Fibroblast of lung (primary cell): ENCODE data around the gene IGFLR1. TPM values are rescaled to one million over a fixed set of nuclear protein-coding genes. Genes with fewer than 3 reads are reported as not detected.

Experiments
- DNase-seq, 2 donors: peaks; one replicate each; pipeline versions ENCODE4 v3.0.0 to v3.0.0-alpha.2; 2010; ENCODE audit warnings: low read depth in 2 of 2
- H2AFZ ChIP-seq: 2 replicates; pipeline ENCODE4 v1.5.1; 2012; ENCODE audit warnings: low read length, control low read depth, inconsistent platforms
- H3K27ac ChIP-seq: 2 replicates; pipeline ENCODE4 v1.5.1; 2011; ENCODE audit warnings: low read length, control low read depth; ENCODE audit not compliant: insufficient read depth
- H3K27me3 ChIP-seq: 2 replicates; pipeline ENCODE4 v1.5.1; 2011; ENCODE audit warnings: mild to moderate bottlenecking, low read length; ENCODE audit not compliant: control insufficient read depth, insufficient read depth
- H3K36me3 ChIP-seq: 2 replicates; pipeline ENCODE4 v1.5.1; 2011; ENCODE audit warnings: low read length; ENCODE audit not compliant: control insufficient read depth, insufficient read depth
- H3K4me1 ChIP-seq: 2 replicates; pipeline ENCODE4 v1.5.1; 2011; ENCODE audit warnings: low read length; ENCODE audit not compliant: control insufficient read depth, insufficient read depth; ENCODE audit errors: extremely low read depth
- H3K4me2 ChIP-seq: 2 replicates; pipeline ENCODE4 v1.5.1; 2011; ENCODE audit warnings: low read length, control low read depth; ENCODE audit not compliant: insufficient read depth; ENCODE audit errors: extremely low read depth
- H3K4me3 ChIP-seq, 4 experiments: fragments of 200-600 bp in 1 of 4; sonication (generic) in 1 of 4; replicated peaks in 1 of 4; 2 replicates each; pipeline ENCODE4 v1.5.1; 2011 to 2016; ENCODE audit warnings: low read length in 4 of 4, low read depth in 3 of 4, mild to moderate bottlenecking in 3 of 4, control low read depth in 2 of 4, inconsistent platforms in 1 of 4, mixed read lengths in 1 of 4; ENCODE audit not compliant: insufficient read depth in 1 of 4; ENCODE audit errors: control extremely low read depth in 1 of 4
- H3K79me2 ChIP-seq: 2 replicates; pipeline ENCODE4 v1.5.1; 2012; ENCODE audit warnings: mild to moderate bottlenecking, low read length, inconsistent platforms; ENCODE audit not compliant: control insufficient read depth, insufficient read depth
- H3K9ac ChIP-seq: 2 replicates; pipeline ENCODE4 v1.5.1; 2011; ENCODE audit warnings: mild to moderate bottlenecking, low read length, control low read depth; ENCODE audit not compliant: insufficient read depth
- H3K9me3 ChIP-seq: 2 replicates; pipeline ENCODE4 v1.5.1; 2012; ENCODE audit warnings: low read depth, low read length; ENCODE audit not compliant: control insufficient read depth, insufficient read depth
- H4K20me1 ChIP-seq: 2 replicates; pipeline ENCODE4 v1.5.1; 2011; ENCODE audit warnings: low read length; ENCODE audit not compliant: control insufficient read depth, insufficient read depth; ENCODE audit errors: extremely low read depth
- CTCF ChIP-seq, 2 donors: IDR thresholded peaks in 1 of 2; conservative IDR thresholded peaks in 1 of 2; 1 replicate in 1 of 2; 2 replicates in 1 of 2; pipeline ENCODE4 v1.5.1; 2011 to 2012; ENCODE audit warnings: low read length in 2 of 2, control low read depth in 1 of 2, inconsistent platforms in 1 of 2, low read depth in 1 of 2, mild to moderate bottlenecking in 1 of 2
- EZH2 ChIP-seq: IDR thresholded peaks from 2 replicates; pipeline ENCODE4 v1.5.1; 2012; ENCODE audit warnings: low read length, control low read depth, mild to moderate bottlenecking; ENCODE audit errors: missing control alignments
- polyA plus RNA-seq, 2 donors: library from polyadenylated mRNA; depleted of rRNA in 1 of 2; stranded (reverse) in 1 of 2; unstranded in 1 of 2; fragments of >200 nt; gene quantifications; 2 replicates each; pipeline ENCODE4 v1.2.1, GENCODE V29; 2011 to 2012; ENCODE audit warnings: missing spikeins in 1 of 2
- total RNA-seq: library from RNA; depleted of rRNA; stranded (reverse); fragments of >200 nt; gene quantifications from 2 replicates; pipeline ENCODE4 v1.2.1, GENCODE V29; 2014

The IGFLR1 gene
- total and polyA plus RNA-seq, 2 donors (not counting 1 experiment from before 2014, with no cell fraction given), result 0.17 to 0.75 TPM

- H3K9me3 ChIP-seq, result no peaks in the 10 kb centered on the region
These were observed 2.4 kb upstream of the IGFLR1 start for GRCh38 chr19:35744430-35745327.

GRCh38 chr19:35743640-35744429, 1.6 kb upstream of the IGFLR1 start:
- H3K4me1 ChIP-seq, result peaks cover 12% of the 10 kb centered on the region
- no peaks in the 10 kb centered on the region for H4K20me1 ChIP-seq
- H3K79me2 ChIP-seq, result peaks cover 12% of the 10 kb centered on the region
- peak overlapping the region; percentile 89 for H3K4me2 ChIP-seq
- H3K4me3 ChIP-seq, result peak overlapping the region in 1 of 4 experiments; percentile 51
- no peaks in the 10 kb centered on the region for H3K36me3 ChIP-seq
- H3K9ac ChIP-seq, result no peak overlapping the region
- no peaks in the 10 kb centered on the region for H3K27me3 ChIP-seq
- TF ChIP-seq EZH2 (no peak), CTCF (conservative IDR thresholded peaks at IDR 0.05 in 1 of 2, IDR thresholded peaks at IDR 0.05 in 1 of 2; ENCODE audit: low read depth in 1 of 2, low read length in 2 of 2) (no peak)
- no peak overlapping the region for H3K27ac ChIP-seq
- no peak overlapping the region for H2AFZ ChIP-seq
- H3K9me3 ChIP-seq, result no peaks in the 10 kb centered on the region
- no peak for DNase-seq

More at GRCh38 chr19:35744430-35745327, 2.4 kb upstream of the IGFLR1 start:
- Histone ChIP-seq H3K4me1 (peaks cover 12% of the 10 kb centered on the region), H4K20me1 (no peaks in the 10 kb centered on the region), H3K36me3 (no peaks in the 10 kb centered on the region), H3K4me2 (peak overlapping the region; percentile 89), H3K27ac (peak overlapping the region; percentile 95), H3K79me2 (peaks cover 16% of the 10 kb centered on the region), H3K9ac (peak overlapping the region; percentile 94), H3K27me3 (no peaks in the 10 kb centered on the region), H2AFZ (peak overlapping the region; percentile 73), H3K4me3 (peak overlapping the region; percentile 60 to 91 (median 78))
- peak; percentile 92 to 96 for DNase-seq
- TF ChIP-seq CTCF (conservative IDR thresholded peaks at IDR 0.05 in 1 of 2, IDR thresholded peaks at IDR 0.05 in 1 of 2; ENCODE audit: low read depth in 1 of 2, low read length in 2 of 2) (peak; percentile 44 to 52), EZH2 (no peak)

- H3K4me1 ChIP-seq, result peaks cover 12% of the 10 kb centered on the region
- H3K4me3 ChIP-seq, result peak overlapping the region; percentile 43 to 64 (median 60)
- TF ChIP-seq EZH2, result no peak
- no peaks in the 10 kb centered on the region for H4K20me1 ChIP-seq
- H2AFZ ChIP-seq, result peak overlapping the region; percentile 50
- no peak for DNase-seq
- H3K27me3 ChIP-seq, result no peaks in the 10 kb centered on the region
- peak overlapping the region; percentile 59 for H3K27ac ChIP-seq
- H3K9ac ChIP-seq, result peak overlapping the region; percentile 48
- H3K79me2 ChIP-seq, result peaks cover 5% of the 10 kb centered on the region
- peak overlapping the region; percentile 95 for H3K4me2 ChIP-seq
- H3K9me3 ChIP-seq, result no peaks in the 10 kb centered on the region
- peaks cover 16% of the 10 kb centered on the region for H3K36me3 ChIP-seq
These were observed 1.1 kb downstream of the IGFLR1 start for GRCh38 chr19:35741203-35741515.
